WI38 (cell line): ENCODE data around the gene FAM76B.

ENCODE experiments used
- H3K4me3 ChIP-seq: 2 replicates; pipeline ENCODE4 v1.5.1; 2011; ENCODE audit warnings: low read depth, mild to moderate bottlenecking, control low read depth, low read length
- CTCF ChIP-seq: IDR thresholded peaks from 2 replicates; pipeline ENCODE4 v1.5.1; 2012; ENCODE audit warnings: low read depth, mild to moderate bottlenecking, control low read depth, low read length

FAM76B gene

GRCh38 chr11:95802806-95803205 is 13.2 kb upstream of the FAM76B start:
- no peak overlapping the region for H3K4me3 ChIP-seq
- no peak for TF ChIP-seq CTCF

- no peak for TF ChIP-seq CTCF
- no peak overlapping the region for H3K4me3 ChIP-seq
Measured at GRCh38 chr11:95800438-95800837, 10.9 kb upstream of the FAM76B start.

- H3K4me3 ChIP-seq: no peak overlapping the region
- TF ChIP-seq CTCF: no peak
Measured at GRCh38 chr11:95799546-95799945, 10.0 kb upstream of the FAM76B start.

- H3K4me3 ChIP-seq: no peak overlapping the region
- 0 out of 2 replicates have a peak, but pooled peaks have one; percentile 3 for TF ChIP-seq CTCF
Measured at GRCh38 chr11:95796501-95796900, 6.9 kb upstream of the FAM76B start.

GRCh38 chr11:95795627-95796295 is 6.2 kb upstream of the FAM76B start:
- no peak overlapping the region for H3K4me3 ChIP-seq
- no peak for TF ChIP-seq CTCF

- TF ChIP-seq CTCF: no peak
- no peak overlapping the region for H3K4me3 ChIP-seq
Measured at GRCh38 chr11:95794086-95794485, 4.5 kb upstream of the FAM76B start.

GRCh38 chr11:95793116-95793515 is 3.5 kb upstream of the FAM76B start:
- no peak for TF ChIP-seq CTCF
- H3K4me3 ChIP-seq: no peak overlapping the region
